Measurements from ENCODE around the gene KLK3.

The KLK3 gene

GRCh38 chr19:50831026-50831396 lies 23.7 kb upstream of the KLK3 start:
- DNase-seq (ENCODE audit: low read depth), result no peak

- no peak for DNase-seq (ENCODE audit: low read depth)
Measured at GRCh38 chr19:50832666-50833065, 22.0 kb upstream of the KLK3 start.

- DNase-seq (ENCODE audit: low read depth), result no peak
Measured at GRCh38 chr19:50833117-50833801, 21.5 kb upstream of the KLK3 start, which contains the start of gene KLK15. TSS of gene KLK15 (minus strand) at chr19:50833574. CDS start at chr19:50831492, 2,082 bp downstream.

- no peak for DNase-seq (ENCODE audit: low read depth)
Measured at GRCh38 chr19:50833802-50834167, 20.9 kb upstream of the KLK3 start.

GRCh38 chr19:50835103-50835784 lies 19.5 kb upstream of the KLK3 start:
- no peak for DNase-seq (ENCODE audit: low read depth)

- DNase-seq (ENCODE audit: low read depth), result peak; percentile 8
Measured at GRCh38 chr19:50835785-50836542, 18.8 kb upstream of the KLK3 start.

- no peak for DNase-seq (ENCODE audit: low read depth)
Measured at GRCh38 chr19:50836543-50837195, 18.0 kb upstream of the KLK3 start.

GRCh38 chr19:50837300-50837699 lies 17.4 kb upstream of the KLK3 start:
- no peak for DNase-seq (ENCODE audit: low read depth)

- DNase-seq (ENCODE audit: low read depth), result no peak
Measured at GRCh38 chr19:50838239-50838638, 16.5 kb upstream of the KLK3 start.

- DNase-seq (ENCODE audit: low read depth), result no peak
Measured at GRCh38 chr19:50839712-50840655, 14.7 kb upstream of the KLK3 start.

GRCh38 chr19:50842130-50842529 lies 12.6 kb upstream of the KLK3 start:
- no peak for DNase-seq (ENCODE audit: low read depth)

- DNase-seq (ENCODE audit: low read depth), result no peak
Measured at GRCh38 chr19:50843205-50843604, 11.5 kb upstream of the KLK3 start.

GRCh38 chr19:50843701-50844221 lies 11.0 kb upstream of the KLK3 start:
- DNase-seq (ENCODE audit: low read depth), result no peak

- DNase-seq (ENCODE audit: low read depth), result no peak
Measured at GRCh38 chr19:50844296-50844935, 10.3 kb upstream of the KLK3 start.

- DNase-seq (ENCODE audit: low read depth), result no peak
Measured at GRCh38 chr19:50850738-50851137, 4.0 kb upstream of the KLK3 start.

GRCh38 chr19:50851620-50852019 lies 3.1 kb upstream of the KLK3 start:
- no peak for DNase-seq (ENCODE audit: low read depth)

- DNase-seq (ENCODE audit: low read depth), result no peak
Measured at GRCh38 chr19:50857366-50857765, 2.7 kb downstream of the KLK3 start.

- no peak for DNase-seq (ENCODE audit: low read depth)
Measured at GRCh38 chr19:50858886-50859285, 4.2 kb downstream of the KLK3 start.

GRCh38 chr19:50859849-50860248 lies 5.1 kb downstream of the KLK3 start:
- no peak for DNase-seq (ENCODE audit: low read depth)

GRCh38 chr19:50861010-50861409 lies 6.3 kb downstream of the KLK3 start:
- DNase-seq (ENCODE audit: low read depth), result no peak
